LHCN-M2 (cell line): ENCODE data around the gene DGCR6L. TPM values are rescaled to one million over a fixed set of nuclear protein-coding genes. Genes with fewer than 3 reads are reported as not detected.

Experiments used
- total RNA-seq: library from RNA; depleted of rRNA; stranded (reverse); fragments of >200 nt; gene quantifications from 2 replicates; pipeline ENCODE4 v1.2.3, GENCODE V29; 2014; rRNA removed

Gene DGCR6L
- total RNA-seq, 1 experiment from 2014 or later: 78.0 TPM

Other genes with a start within 250 kb of the DGCR6L start
- gene DGCR8, start 239.8 kb downstream of the DGCR6L start, total RNA-seq: 29.4 and 30.9 TPM in 2 replicates
- 843 and 851 TPM in 2 replicates for gene RANBP1, start 204.0 kb downstream of the DGCR6L start, total RNA-seq
- gene TRMT2A, start 202.8 kb downstream of the DGCR6L start, total RNA-seq: 35.8 and 50.4 TPM in 2 replicates
- gene ZDHHC8, start 188.3 kb downstream of the DGCR6L start, total RNA-seq: 14.8 and 19.6 TPM in 2 replicates
- 1.8 and 2.7 TPM in 2 replicates for gene CCDC188, start 169.0 kb downstream of the DGCR6L start, total RNA-seq
- 0.63 TPM in 1 of 2 replicates, not detected in the other for gene RTN4R, start 51.7 kb downstream of the DGCR6L start, total RNA-seq
- 9.8 and 9.9 TPM in 2 replicates for gene ZNF74, start 74.1 kb upstream of the DGCR6L start, total RNA-seq
- 13.3 and 18.0 TPM in 2 replicates for gene SCARF2, start 117.8 kb upstream of the DGCR6L start, total RNA-seq
- gene KLHL22, start 175.7 kb upstream of the DGCR6L start, total RNA-seq: 29.4 and 31.6 TPM in 2 replicates
- 32.4 and 42.1 TPM in 2 replicates for gene MED15, start 187.6 kb upstream of the DGCR6L start, total RNA-seq